Femur (tissue), 1 donor: ENCODE results near the gene XBP1.
"Not testable (repeated sequence)": the region's sequence is repeated elsewhere in the genome, so short reads cannot be mapped to it uniquely, and the experiment has no call there.

ENCODE experiments used
- DNase-seq: peaks from one replicate; pipeline ENCODE4 v3.0.0-alpha.2; 2017

Gene XBP1

DNA sequence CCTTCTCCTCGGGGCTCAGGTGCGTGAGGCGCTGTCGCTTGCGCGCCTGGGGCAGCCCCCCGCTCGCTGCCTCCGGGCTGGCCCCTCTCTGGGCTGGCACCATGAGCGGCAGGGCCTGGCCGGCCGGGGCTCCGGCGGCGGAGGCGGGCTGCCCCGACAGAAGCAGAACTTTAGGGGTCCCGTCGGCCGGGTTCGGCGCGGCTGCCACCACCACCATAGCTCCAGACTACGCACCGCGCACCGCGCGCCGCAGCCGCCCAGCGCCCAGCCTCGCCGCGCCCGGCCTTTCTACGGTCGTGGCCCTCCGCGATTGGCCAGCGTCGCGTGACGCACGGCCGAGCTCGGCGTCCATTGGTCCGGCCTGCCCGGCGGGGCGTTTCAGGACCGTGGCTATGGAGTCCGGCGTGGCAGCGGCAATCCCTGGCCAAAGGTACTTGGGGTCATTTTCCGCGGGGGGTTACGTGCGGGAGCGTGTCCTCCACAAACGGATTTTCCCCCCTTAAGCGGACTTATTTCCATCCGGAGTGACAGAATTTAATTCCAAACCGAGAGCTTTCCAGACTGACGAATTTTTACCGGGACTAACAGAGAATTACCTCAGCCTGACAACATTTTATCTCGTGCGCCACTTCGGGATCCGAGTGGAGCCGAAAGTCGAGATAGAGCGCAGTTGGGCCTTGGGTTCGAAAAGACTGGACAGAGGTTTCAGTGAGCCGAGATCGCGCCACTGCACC, at the start of gene XBP1:
XBP1 (minus strand) TSS at position 262 of the 734 bp plus-strand sequence.
- peak; percentile 97 for DNase-seq

DNA sequence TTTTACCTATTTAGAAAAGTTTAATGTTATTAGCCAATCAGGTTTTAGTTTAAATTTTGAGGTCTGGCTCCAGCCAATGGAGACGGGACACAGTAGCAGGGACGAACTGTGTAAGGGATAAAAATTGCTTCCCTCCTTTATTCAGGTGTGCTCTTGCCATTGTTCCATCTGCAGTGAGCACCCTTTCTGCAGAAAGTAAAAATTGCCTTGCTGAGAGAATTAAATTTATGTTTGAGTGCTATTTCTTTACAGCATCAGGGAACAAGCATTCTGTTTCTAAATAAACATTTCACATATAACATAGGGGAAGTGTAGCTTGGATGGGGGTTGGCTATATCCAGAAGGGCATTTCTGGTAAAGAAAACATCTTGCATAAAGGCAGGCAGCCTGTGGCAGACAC, 46.6 kb upstream of the XBP1 start:
- DNase-seq: no peak

DNA sequence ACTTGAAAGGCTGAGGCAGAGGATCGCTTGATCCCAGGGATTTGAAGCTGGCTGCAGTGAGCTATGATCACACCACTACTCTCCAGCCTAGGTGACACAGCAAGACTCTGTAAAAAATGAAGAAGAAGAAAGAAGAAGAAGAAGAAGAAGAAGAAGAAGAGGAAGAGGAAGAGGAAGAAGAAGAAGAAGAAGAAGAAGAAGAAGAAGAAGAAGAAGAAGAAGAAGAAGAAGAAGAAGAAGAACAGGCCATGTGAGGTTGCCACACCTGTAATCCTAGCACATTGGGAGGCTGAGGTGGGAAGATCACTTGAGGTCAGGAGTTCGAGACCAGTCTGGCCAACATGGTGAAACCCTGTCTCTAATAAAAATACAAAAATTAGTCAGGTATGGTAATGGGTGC, 43.9 kb upstream of the XBP1 start:
- DNase-seq: not testable (repeated sequence)

DNA sequence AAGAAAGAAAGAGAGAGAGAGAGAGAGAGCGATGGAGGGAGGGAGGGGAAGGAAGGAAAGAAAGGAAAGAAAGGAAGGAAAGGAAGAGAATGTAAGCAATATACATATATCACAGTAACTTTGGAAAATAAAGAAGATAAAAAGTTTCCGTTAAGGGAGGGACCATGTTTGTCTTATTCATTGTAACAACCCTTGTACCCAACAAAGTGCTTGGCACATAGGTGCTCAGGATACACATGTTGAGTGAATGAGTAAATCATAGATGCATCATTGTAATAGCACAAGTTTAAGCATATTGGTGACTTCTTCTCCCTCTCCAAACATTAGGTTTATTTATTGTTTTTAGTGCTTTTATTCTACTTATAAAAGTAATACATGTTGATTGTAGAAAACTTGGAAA, 43.3 kb upstream of the XBP1 start:
- DNase-seq: no peak

DNA sequence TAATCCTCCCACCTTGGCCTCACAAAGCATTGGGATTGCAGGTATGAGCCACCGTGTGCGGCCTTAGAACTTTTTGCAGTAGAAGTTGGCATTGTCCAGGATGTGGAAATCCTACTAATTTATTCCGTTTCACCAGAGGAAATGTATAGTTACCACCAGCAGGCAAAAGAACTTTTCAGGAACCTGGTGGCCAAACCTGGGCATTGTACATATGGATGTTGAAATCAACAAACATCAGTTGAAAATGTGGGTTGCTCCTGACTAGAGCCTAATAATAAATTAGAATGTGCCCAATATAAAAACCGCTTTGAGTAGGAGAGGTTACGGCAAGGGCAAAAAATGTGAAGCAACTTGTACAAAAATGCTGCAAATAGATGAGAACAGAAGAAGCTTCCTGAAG, 40.7 kb upstream of the XBP1 start:
- no peak for DNase-seq

DNA sequence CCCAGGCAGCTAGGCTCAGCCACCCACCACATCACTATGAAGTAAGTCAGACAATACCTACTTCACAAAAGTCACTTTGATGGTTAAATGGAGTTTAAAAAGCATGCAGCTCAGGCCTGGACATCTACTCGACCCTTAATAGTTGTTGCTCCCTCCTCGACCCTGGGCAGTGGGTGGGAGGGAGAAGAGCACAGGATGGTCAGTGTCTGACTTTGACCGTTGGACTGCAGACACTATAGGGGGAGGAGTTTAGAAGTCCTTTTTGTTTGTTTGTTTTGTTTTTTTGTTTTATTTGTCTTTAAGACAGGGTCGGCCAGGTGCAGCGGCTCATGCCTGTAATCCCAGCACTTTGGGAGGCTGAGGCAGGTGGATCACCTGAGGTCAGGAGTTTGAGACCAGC, 38.6 kb upstream of the XBP1 start:
- no peak for DNase-seq

DNA sequence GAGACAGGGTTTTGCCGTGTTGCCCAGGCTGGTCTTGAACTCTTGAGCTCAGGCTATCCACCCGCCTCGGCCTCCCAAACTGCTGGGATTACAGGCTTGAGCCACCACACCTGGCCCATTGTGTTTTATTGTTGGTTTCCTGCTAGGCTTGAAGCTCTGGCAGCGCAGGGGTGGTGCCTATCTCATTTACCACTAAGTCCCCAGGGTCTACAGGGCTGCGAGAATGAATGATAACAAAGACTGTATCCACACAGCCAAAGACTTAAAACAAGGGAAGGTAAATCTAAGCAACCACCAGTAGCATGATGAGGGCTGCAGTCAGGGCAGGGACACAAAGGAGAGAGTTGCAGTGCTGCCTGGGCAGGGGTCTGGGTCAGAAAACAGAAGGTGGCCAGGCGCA, 37.3 kb upstream of the XBP1 start:
- DNase-seq: no peak

DNA sequence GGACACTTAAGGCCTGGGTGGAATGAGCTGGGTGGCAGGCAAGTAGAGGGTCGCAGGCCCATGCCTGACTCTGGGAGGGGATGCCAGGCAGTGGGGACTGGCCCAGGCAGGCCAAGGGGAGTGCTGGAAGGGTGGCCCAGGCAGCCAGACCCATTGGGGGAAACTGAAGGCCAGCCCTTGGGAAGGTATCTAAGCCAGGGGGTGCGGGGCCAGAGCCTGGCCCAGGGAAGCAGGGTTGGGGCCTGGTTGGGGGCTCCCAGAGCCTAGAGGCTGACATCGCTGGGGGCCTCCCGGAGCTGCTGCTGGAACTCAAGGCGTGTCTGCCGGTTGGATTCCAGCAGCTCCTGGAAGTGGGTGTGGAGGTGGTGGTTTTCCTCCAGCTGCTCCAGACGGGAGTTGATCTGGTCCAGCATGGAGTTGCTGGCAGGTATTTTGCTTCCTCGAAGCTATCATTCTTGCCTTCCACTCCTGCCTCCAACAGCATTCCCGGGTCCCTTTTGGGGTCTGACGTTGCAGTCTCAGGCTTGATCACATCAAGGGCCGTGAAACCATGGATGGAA, 35.3 kb upstream of the XBP1 start:
- no peak for DNase-seq

DNA sequence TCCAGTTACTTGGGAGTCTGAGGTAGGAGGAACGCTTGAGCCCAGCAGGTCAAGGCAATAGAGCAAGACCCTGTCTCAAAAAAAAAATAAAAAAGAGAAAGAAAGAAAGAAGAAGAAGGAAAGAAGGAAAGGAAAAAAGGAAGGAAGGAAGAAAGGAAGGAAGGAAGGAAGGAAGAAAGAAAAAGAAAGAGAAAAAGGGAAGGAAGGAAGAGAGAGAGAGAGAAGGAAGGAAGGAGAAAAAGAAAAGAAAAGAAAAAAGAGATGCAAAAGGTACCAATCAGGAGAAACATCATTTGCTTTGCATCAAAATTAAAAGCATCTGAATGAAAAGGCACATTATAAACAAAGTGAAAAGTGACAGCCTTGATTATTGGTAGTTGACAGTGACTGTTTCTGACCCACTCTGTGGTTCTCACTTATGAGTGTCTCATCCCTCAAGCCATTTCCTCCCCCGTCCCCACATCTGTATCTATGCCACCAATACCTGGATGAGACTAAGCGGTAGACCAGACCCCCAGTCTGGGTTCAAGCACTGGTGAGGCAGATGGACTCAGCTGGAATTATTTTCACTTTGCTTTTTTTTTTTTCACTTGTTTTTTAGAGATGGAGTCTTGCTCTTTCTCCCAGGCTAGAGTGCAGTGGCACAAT, 33.0 kb upstream of the XBP1 start:
- no peak for DNase-seq

DNA sequence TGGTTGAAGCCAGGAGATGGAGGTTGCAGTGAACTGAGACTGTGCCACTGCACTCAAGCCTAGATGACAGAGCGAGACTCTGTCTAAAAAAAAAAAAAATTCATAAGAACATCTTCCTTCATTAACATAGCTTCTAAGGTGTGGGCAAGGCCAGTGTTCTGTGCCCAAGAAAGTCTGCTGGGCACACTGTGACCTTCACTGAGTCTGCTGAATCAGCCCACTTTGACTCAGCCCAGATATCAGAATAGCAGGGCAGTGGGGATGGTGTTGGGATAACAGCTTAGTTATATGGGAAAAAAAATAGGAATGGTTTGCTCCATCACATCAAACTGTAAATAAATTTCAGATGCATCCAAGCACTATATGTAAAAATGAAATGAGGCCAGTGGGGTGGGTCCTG, 32.4 kb upstream of the XBP1 start:
- no peak for DNase-seq

DNA sequence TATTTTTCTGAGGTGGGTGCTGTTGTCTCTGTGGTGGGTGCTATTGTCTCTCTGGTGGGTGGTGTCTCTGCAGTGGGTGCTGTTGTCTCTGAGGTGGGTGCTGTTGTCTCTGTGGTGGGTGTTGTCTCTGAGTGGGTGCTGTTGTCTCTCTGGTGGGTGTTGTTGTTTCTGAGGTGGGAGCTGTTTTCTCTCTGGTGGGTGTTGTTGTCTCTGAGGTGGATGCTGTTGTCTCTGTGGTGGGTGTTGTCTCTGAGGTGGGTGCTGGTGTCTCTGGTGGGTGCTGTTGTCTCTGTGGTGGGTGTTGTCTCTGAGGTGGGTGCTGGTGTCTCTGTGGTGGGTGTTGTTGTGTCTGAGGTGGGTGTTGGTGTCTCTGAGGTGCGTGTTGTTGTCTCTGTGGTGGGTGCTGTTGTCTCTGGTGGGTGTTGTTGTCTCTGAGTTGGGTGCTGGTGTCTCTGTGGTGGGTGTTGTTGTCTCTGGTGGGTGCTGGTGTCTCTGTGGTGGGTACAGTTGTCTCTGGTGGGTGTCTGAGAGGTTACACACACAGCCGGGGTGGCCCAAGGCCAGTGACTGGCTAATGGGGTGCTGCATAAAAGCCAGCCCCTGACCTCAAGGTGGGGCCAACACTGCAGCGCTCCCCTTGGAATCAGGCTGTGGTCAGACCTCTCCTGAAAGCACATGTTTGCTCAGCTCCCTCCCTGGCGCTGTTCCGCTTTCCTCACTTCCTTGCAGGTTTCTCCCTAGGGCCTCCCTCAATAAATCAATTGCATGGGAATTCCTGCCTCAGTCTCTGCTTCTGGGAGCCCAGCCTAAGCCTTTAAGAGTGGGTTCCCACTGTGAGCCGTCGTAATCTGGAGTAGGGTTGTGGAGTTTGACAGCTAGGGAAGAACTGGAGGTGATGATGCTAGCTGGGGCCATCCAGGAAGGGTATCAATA, 31.0 kb upstream of the XBP1 start:
- no peak for DNase-seq

DNA sequence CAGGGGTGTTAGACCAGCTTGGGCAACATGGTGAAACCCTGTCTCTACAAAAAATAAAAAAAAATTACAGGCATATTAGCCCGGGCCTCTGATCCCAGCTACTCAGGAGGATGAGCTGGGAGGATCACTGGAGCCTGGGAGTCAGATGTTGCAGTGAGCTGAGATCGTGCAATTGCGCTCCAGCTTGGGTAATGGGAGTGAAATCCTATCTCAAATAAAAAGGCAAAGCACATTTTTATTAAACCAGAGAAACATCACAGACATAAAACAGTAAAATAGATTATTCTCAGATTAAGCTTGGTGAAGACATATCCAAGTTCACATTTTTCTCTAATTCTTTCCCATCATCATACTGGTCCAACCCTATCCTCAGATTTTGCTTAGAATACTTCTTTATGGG, 30.1 kb upstream of the XBP1 start:
- no peak for DNase-seq

DNA sequence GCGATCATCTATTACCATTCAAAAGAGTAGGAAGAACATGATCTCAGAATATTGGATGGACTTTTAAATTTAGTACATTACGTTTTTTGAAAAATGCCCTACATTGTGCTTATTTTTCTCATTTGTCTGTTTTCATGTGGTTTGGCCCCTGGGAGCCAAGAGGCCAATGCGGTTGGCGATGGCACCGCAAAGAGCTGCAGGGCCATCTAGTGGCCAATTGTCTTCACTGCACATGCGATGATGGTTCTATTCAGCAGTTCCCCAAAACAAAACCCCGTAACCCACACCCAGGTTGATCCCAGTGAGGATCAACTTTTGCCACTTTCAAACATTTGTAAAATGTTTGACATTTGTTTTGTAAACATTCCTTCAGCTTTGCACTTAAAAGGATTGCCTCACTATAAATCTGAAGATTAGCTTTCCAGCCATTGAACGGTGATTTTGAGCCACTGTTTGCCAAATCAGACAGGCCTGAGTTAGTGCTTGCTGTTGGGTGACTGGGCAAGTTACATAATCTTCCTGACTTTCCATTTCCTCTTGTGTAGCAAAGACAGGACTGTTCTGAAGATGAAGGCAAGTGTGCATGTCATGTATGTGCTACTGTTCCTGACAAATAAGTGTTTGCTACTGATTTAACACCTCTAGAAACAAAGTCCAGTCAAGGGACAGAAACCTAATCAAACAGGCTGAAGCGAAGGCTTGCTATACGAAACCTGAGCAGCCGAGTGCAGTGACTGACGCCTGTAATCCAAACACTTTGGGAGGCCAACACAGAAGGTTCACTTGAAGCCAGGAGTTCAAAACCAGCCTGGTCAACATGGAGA, 29.2 kb upstream of the XBP1 start:
- DNase-seq: peak; percentile 79

DNA sequence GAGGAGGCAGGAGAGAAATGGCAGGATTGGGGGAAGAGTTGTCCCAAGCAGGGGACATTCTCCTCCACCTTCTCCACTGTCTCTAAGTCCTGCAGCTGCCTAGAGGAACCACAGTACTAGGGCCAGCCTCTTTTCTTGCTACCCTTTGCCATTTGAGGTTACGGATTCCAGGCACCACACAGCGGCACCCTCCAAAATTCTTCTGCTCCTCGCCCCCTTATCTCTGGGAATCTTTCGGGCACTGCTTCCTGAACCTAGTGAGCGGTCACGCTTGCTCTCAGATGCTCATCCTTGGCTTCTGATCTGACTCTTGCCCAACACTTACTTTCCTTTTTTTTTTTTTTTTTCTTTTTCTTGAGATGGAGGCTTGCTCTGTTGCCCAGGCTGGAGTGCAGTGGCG, 26.6 kb upstream of the XBP1 start:
- DNase-seq: no peak

DNA sequence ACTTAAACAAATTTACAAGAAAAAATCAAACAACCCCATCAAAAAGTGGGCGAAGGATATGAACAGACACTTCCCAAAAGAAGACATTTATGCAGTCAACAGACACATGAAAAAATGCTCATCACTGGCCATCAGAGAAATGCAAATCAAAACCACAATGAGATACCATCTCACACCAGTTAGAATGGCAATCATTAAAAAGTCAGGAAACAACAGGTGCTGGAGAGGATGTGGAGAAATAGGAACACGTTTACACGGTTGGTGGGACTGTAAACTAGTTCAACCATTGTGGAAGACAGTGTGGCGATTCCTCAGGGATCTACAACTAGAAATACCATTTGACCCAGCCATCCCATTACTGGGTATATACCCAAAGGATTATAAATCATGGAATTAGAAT, 26.1 kb upstream of the XBP1 start:
- not testable (repeated sequence) for DNase-seq

DNA sequence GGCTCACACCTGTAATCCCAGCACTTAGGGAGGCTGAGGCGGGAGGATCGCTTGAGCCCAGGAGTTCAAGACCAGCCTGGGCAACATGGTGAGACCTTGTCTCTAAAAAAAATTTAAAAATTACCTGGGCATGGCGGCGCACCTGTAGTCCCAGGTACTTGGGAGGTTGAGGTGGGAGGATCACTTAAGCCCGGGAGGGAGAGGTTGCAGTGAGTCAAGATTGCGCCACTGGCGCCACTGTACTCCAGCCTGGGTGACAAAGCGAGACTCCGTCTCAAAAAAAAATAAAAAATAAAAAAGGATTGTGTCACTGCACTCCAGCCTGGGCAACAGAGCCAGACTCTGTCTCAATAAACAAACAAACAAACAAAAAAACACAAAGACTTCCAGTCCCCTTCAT, 24.1 kb upstream of the XBP1 start:
- not testable (repeated sequence) for DNase-seq

DNA sequence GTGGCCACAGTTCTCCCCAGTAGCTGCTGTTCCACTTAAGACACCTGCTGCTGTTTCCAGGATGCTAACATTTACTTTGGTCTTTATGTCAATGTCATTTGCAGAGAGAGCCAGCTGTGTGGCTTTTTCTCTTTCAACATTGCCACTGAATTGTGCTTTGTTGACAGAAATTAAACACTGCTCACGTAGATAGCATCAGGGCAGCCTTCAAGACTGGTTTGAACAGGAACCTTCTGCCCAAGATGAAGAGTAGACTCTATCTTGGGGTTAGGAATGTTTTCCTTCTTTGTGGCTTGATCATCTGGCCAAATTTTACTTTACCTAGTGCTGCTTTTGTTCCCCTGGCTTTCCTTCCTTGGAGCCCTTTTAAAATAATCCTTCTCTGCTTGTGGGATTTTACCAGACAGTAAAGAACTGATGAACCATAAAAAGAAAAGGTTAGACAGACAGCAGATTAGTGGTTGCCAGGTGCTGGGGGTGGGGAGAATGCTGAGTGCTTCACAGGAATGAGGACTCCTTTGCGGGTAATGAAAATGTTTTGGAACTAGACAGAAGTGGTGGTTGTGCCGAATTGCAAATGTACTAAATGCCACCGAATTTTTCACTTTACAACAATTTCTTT, 22.7 kb upstream of the XBP1 start:
- no peak for DNase-seq

DNA sequence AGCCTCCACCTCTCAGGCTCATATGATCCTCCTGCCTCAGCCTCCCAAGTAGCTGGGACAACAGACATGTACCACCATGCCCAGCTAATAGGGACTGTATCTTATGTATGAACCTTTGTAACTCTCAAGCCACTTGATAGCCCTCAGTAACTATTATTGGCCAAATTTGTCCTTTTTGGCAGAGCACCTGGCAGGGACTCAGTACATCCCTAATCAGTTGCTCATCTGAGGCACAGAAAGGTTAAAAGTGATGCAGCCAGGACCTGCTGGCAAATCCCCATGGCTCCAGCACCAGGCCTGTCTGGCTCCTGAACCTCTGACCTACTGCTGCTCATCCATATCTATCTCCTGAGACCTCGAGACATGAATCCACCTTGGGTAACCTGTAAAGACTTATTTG, 21.1 kb upstream of the XBP1 start:
- no peak for DNase-seq

DNA sequence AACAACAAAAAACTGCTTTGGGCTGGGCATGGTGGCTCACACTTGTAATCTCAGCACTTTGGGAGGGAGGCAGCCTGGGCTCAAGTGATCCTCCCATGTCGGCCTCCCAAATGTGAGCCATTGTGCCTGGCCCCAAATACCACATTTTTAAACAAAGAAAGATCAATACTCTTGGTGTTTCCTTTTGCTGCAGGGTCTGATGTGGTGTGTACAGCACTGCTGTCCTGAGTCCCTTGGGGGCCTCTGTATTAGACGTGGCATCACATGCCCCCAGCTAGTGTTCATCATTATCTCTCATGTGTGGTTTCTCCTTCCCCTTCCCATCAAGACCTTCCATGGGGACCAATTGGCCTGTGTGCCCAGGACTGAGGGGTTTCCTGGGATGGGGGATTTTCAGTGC, 20.5 kb upstream of the XBP1 start:
- no peak for DNase-seq

DNA sequence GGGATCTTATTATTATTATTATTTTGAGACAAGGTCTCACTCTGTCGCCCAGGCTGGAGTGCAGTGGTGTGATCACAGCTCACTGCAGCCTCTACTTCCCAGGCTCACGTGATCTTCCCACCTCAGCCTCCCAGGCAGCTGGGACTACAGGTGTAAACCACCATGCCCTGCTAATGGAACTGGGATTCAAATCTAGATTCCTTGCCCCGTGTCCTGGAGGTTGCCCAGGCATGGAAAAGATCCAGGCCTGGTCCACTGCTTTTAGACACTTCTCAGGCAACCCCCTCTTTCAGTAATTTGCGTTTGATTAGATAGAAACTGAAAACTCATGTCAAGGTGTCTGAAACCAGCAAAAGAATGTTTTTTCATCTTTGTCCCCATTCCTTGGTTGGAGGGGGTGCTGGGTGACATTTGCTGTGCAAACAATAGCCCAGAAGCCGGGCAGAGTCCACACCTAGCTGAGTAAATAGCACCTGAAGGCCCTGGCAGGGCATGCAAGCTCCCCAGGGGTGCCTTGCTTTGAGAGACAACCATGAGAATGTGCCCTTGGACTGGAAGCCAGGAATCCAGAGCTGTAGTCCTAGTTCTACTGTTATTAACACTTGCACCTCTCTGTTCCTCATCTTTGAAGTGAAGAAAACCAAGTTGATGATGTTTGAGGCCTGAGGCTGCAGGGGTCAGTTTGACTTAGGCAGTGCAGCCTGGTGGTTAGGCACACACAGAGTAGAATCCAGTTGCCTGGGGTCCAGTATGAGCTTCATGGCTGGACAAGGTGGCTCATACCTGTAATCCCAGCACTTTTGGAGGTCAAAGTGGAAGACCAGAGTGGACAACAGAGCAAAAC, 19.1 kb upstream of the XBP1 start:
- DNase-seq: no peak
